HepG2 (cell line): ENCODE data around the gene NTN5. TPM values are rescaled to one million over a fixed set of nuclear protein-coding genes. Genes with fewer than 3 reads are reported as not detected.

Experiments
- ATF5 ChIP-seq: sonication (generic); formaldehyde crosslinking; IDR thresholded peaks from 2 replicates; pipeline ENCODE4 v1.4.0; 2020; ENCODE audit warnings: mild to moderate bottlenecking, low read depth, missing genetic modification reagents
- FOXJ3 ChIP-seq: sonication (generic); formaldehyde crosslinking; IDR thresholded peaks from 2 replicates; pipeline ENCODE4 v1.4.0; 2020; ENCODE audit warnings: missing genetic modification reagents, mild to moderate bottlenecking, borderline replicate concordance
- IRX3 ChIP-seq: sonication (generic); formaldehyde crosslinking; IDR thresholded peaks from 2 replicates; pipeline ENCODE4 v1.8.1; 2023; ENCODE audit warnings: mild to moderate bottlenecking, low read depth, missing genetic modification reagents, borderline replicate concordance
- KLF16 ChIP-seq, 2 experiments: sonication (generic) in 1 of 2; formaldehyde crosslinking in 1 of 2; IDR thresholded peaks; 2 replicates each; pipeline versions ENCODE4 v1.6.1 to v1.8.0; 2016 to 2023; ENCODE audit warnings: missing genetic modification reagents in 2 of 2, missing compliant biosample characterization in 1 of 2
- NFKBIZ ChIP-seq: IDR thresholded peaks from 2 replicates; pipeline ENCODE4 v1.6.1; 2018; ENCODE audit warnings: missing genetic modification reagents, missing compliant biosample characterization
- PCBP1 ChIP-seq: fragments of 200-400 bp; formaldehyde crosslinking; IDR thresholded peaks from 2 replicates; pipeline ENCODE4 v1.6.1; 2017; ENCODE audit warnings: mild to moderate bottlenecking, low read depth, low read length, borderline replicate concordance
- RARG ChIP-seq: sonication (generic); formaldehyde crosslinking; IDR thresholded peaks from 2 replicates; pipeline ENCODE4 v1.4.0; 2020; ENCODE audit warnings: low read depth, mild to moderate bottlenecking, missing genetic modification reagents
- SIN3A ChIP-seq: IDR thresholded peaks from 2 replicates; pipeline ENCODE4 v1.6.1; 2011; ENCODE audit warnings: low read depth, mild to moderate bottlenecking, control low read depth, low read length, borderline replicate concordance
- SKIL ChIP-seq: sonication (generic); formaldehyde crosslinking; IDR thresholded peaks from 2 replicates; pipeline ENCODE4 v1.8.0; 2022; ENCODE audit warnings: missing genetic modification reagents, mild to moderate bottlenecking, moderate library complexity, borderline replicate concordance
- ZBTB46 ChIP-seq: sonication (generic); formaldehyde crosslinking; IDR thresholded peaks from 2 replicates; pipeline ENCODE4 v1.4.0; 2020; ENCODE audit warnings: mild to moderate bottlenecking, missing genetic modification reagents, borderline replicate concordance
- ZFP41 ChIP-seq: sonication (generic); formaldehyde crosslinking; IDR thresholded peaks from 2 replicates; pipeline ENCODE4 v1.4.0; 2020; ENCODE audit warnings: mild to moderate bottlenecking, missing genetic modification reagents, borderline replicate concordance
- ZNF205 ChIP-seq: IDR thresholded peaks from 2 replicates; pipeline ENCODE4 v1.6.1; 2018; ENCODE audit warnings: missing biosample characterization, missing genetic modification reagents
- ZNF3 ChIP-seq: IDR thresholded peaks from 2 replicates; pipeline ENCODE4 v1.7.0; 2017; ENCODE audit warnings: inconsistent platforms
- ZNF431 ChIP-seq: sonication (generic); formaldehyde crosslinking; IDR thresholded peaks from 2 replicates; pipeline ENCODE4 v1.9.0; 2022; ENCODE audit warnings: missing genetic modification reagents, low read depth, mild to moderate bottlenecking, borderline replicate concordance
- ZNF644 ChIP-seq: IDR thresholded peaks from 2 replicates; pipeline ENCODE4 v1.6.1; 2016; ENCODE audit warnings: low read depth
- ZNF709 ChIP-seq: sonication (generic); formaldehyde crosslinking; IDR thresholded peaks from 2 replicates; pipeline ENCODE4 v1.5.0; 2020; ENCODE audit warnings: mild to moderate bottlenecking, missing genetic modification reagents
- ZNF768 ChIP-seq: sonication (generic); formaldehyde crosslinking; IDR thresholded peaks from 2 replicates; pipeline ENCODE4 v1.4.0; 2020; ENCODE audit warnings: missing genetic modification reagents
- polyA plus RNA-seq, 8 experiments: library from polyadenylated mRNA; depleted of rRNA in 3 of 8; stranded (reverse) in 7 of 8; unstranded in 1 of 8; fragments of >200 nt; fragmentation: Illumina TruSeq in 4 of 8; extraction: Trizol in 4 of 8; gene quantifications; 2 replicates each; pipeline versions ENCODE4 v1.2.1 to v1.2.3, GENCODE V29; 2011 to 2016; ENCODE audit warnings: low read depth in 4 of 8, missing spikeins in 1 of 8, mixed read lengths in 1 of 8; ENCODE audit not compliant: insufficient read depth in 1 of 8
- total RNA-seq, 5 experiments: library from RNA; depleted of rRNA; stranded (reverse); fragments of >200 nt; fragmentation: Illumina TruSeq; extraction: Trizol; gene quantifications; 2 replicates each; pipeline ENCODE4 v1.2.3, GENCODE V29; 2016; ENCODE audit warnings: low read depth in 1 of 5
- TF ChIP-seq, protein P1 (sequence below): sonication (generic); formaldehyde crosslinking; IDR thresholded peaks from 2 replicates; pipeline ENCODE4 v1.4.0; 2020; ENCODE audit warnings: missing genetic modification reagents

The NTN5 gene
- total and polyA plus RNA-seq, 2 of the 13 experiments (the other 11 are each of a cell fraction or from before 2014, with no cell fraction given) = 0.05 TPM; not detected in 1

DNA sequence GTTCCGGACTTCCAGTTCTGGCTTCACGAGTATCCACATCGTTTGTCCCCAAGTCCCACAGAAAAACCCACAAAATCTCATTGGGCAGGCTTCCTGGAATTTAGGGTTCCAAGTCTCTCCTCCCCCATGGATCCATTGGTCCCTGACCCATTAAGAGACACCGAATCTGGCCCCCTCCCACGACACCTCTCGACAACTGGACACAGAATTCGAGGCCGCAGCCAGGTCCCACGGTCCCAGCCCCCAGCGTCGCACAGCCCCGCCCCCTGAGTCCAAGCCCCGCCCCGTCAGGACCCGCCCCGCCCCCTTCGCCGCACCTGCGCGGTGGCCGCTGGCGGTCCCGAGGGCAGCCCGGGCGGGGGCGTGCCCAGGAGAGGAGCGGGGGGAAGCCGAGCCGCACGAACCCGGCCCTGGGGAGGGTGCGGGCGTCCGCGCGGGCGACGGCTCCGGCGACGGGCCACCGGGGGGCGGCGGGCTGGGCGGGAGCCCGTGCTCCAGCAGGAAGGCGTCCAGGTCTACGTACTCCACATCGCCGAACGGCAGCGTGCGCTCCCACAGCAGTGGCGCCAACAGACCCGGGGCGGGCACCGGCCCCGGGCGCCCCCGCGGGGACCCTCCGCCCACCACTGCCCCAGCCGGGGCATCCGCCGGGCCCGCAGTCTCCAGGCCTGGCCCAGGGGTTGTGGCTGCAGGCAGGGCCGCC, 37.4 kb downstream of the NTN5 start (continued):
- peak; percentile 38; the same call in 1 of the 2 replicates for TF ChIP-seq SIN3A
- TF ChIP-seq ZNF431 (CRISPR knock-in tag) = no peak
- no peak for TF ChIP-seq ZFP41 (CRISPR knock-in tag)
- no peak for TF ChIP-seq ATF5 (CRISPR knock-in tag)
- no peak for TF ChIP-seq ZNF644
- TF ChIP-seq NFKBIZ (CRISPR knock-in tag) = peak; percentile 41; the same call in 1 of the 2 replicates
- no peak for TF ChIP-seq IRX3 (CRISPR knock-in tag)
- no peak for TF ChIP-seq FOXJ3 (CRISPR knock-in tag)
- no peak for TF ChIP-seq PCBP1
- no peak for TF ChIP-seq KLF16 (CRISPR knock-in tag; IDR thresholded peaks at IDR 0.05)
- TF ChIP-seq ZNF768 = no peak
- TF ChIP-seq ZNF3 (CRISPR knock-in tag) = no peak
- 0 out of 2 replicates have a peak, but pooled peaks have one; percentile 47 for TF ChIP-seq ZNF709 (CRISPR knock-in tag)
- TF ChIP-seq, protein P1, sequence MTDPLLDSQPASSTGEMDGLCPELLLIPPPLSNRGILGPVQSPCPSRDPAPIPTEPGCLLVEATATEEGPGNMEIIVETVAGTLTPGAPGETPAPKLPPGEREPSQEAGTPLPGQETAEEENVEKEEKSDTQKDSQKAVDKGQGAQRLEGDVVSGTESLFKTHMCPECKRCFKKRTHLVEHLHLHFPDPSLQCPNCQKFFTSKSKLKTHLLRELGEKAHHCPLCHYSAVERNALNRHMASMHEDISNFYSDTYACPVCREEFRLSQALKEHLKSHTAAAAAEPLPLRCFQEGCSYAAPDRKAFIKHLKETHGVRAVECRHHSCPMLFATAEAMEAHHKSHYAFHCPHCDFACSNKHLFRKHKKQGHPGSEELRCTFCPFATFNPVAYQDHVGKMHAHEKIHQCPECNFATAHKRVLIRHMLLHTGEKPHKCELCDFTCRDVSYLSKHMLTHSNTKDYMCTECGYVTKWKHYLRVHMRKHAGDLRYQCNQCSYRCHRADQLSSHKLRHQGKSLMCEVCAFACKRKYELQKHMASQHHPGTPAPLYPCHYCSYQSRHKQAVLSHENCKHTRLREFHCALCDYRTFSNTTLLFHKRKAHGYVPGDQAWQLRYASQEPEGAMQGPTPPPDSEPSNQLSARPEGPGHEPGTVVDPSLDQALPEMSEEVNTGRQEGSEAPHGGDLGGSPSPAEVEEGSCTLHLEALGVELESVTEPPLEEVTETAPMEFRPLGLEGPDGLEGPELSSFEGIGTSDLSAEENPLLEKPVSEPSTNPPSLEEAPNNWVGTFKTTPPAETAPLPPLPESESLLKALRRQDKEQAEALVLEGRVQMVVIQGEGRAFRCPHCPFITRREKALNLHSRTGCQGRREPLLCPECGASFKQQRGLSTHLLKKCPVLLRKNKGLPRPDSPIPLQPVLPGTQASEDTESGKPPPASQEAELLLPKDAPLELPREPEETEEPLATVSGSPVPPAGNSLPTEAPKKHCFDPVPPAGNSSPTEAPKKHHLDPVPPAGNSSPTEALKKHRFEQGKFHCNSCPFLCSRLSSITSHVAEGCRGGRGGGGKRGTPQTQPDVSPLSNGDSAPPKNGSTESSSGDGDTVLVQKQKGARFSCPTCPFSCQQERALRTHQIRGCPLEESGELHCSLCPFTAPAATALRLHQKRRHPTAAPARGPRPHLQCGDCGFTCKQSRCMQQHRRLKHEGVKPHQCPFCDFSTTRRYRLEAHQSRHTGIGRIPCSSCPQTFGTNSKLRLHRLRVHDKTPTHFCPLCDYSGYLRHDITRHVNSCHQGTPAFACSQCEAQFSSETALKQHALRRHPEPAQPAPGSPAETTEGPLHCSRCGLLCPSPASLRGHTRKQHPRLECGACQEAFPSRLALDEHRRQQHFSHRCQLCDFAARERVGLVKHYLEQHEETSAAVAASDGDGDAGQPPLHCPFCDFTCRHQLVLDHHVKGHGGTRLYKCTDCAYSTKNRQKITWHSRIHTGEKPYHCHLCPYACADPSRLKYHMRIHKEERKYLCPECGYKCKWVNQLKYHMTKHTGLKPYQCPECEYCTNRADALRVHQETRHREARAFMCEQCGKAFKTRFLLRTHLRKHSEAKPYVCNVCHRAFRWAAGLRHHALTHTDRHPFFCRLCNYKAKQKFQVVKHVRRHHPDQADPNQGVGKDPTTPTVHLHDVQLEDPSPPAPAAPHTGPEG (CRISPR knock-in tag) = no peak
- no peak for TF ChIP-seq RARG (CRISPR knock-in tag)
- no peak for TF ChIP-seq ZBTB46 (CRISPR knock-in tag)
- no peak for TF ChIP-seq SKIL (CRISPR knock-in tag)
- no peak for TF ChIP-seq ZNF205 (CRISPR knock-in tag)
